GM18498 (cell line): ENCODE measurements around the gene LHX2.

Experiments
- ATAC-seq: cut with Tn5 transposase; IDR thresholded peaks from one replicate; pipeline ENCODE4 v1.9.1; 2021; ENCODE audit warnings: mild to moderate bottlenecking, moderate library complexity; ENCODE audit not compliant: unreplicated experiment

The LHX2 gene

GRCh38 chr9:124029617-124030016 is 18.0 kb downstream of the LHX2 start:
- no peak for ATAC-seq

GRCh38 chr9:124030969-124031451 is 19.4 kb downstream of the LHX2 start:
- ATAC-seq = no peak

- ATAC-seq = no peak
Measured at GRCh38 chr9:124032247-124032646, 20.7 kb downstream of the LHX2 start.

- ATAC-seq = no peak
Measured at GRCh38 chr9:124033348-124033747, 21.8 kb downstream of the LHX2 start.

- ATAC-seq = no peak
Measured at GRCh38 chr9:124033967-124034366, 22.4 kb downstream of the LHX2 start.

GRCh38 chr9:124035001-124035650 is 23.6 kb downstream of the LHX2 start:
- ATAC-seq = no peak

GRCh38 chr9:124036578-124036977 is 25.0 kb downstream of the LHX2 start:
- ATAC-seq = no peak

- no peak for ATAC-seq
Measured at GRCh38 chr9:124037790-124038189, 26.2 kb downstream of the LHX2 start.

- ATAC-seq = no peak
Measured at GRCh38 chr9:124038239-124038638, 26.7 kb downstream of the LHX2 start.

- no peak for ATAC-seq
Measured at GRCh38 chr9:124038790-124039633, 27.4 kb downstream of the LHX2 start.

GRCh38 chr9:124040186-124040931 is 28.8 kb downstream of the LHX2 start:
- no peak for ATAC-seq

GRCh38 chr9:124040935-124041816 is 29.6 kb downstream of the LHX2 start:
- peak; percentile 48 for ATAC-seq

GRCh38 chr9:124041817-124042116 is 30.2 kb downstream of the LHX2 start:
- no peak for ATAC-seq

- ATAC-seq = no peak
Measured at GRCh38 chr9:124042201-124042721, 30.7 kb downstream of the LHX2 start.

- no peak for ATAC-seq
Measured at GRCh38 chr9:124044448-124044847, 32.9 kb downstream of the LHX2 start.

- ATAC-seq = no peak
Measured at GRCh38 chr9:124045076-124045829, 33.7 kb downstream of the LHX2 start.

- ATAC-seq = no peak
Measured at GRCh38 chr9:124045830-124046177, 34.2 kb downstream of the LHX2 start.

- no peak for ATAC-seq
Measured at GRCh38 chr9:124046189-124046588, 34.6 kb downstream of the LHX2 start.

GRCh38 chr9:124047251-124047672 is 35.7 kb downstream of the LHX2 start:
- ATAC-seq = no peak

GRCh38 chr9:124050955-124051354 is 39.4 kb downstream of the LHX2 start:
- ATAC-seq = no peak
